Renal cortex interstitium (tissue), 15 donors: ENCODE data around the gene CSTF1. TPM values are rescaled to one million over a fixed set of nuclear protein-coding genes. Genes with fewer than 3 reads are reported as not detected.
A peak's percentile ranks its signal among the peaks of the same experiment; 100 is the strongest.

Source experiments
- DNase-seq, 11 donors: peaks; one replicate each; pipeline ENCODE4 v3.0.0-alpha.2; 2013; ENCODE audit warnings: low read depth in 9 of 11, low spot score in 4 of 11; ENCODE audit errors: extremely low read depth in 1 of 11
- long read RNA-seq, 16 experiments: transcript quantifications; one replicate each; lab custom pipeline, GENCODE V29; 2026
- polyA plus RNA-seq, 3 donors: library from polyadenylated mRNA; unstranded; fragments of 120-200 nt; gene quantifications; one replicate each; pipeline ENCODE4 v1.2.1, GENCODE V29; 2013; ENCODE audit not compliant: insufficient read length in 3 of 3

CSTF1 gene
- polyA plus RNA-seq = 10 to 100 TPM; 42.8 to 49.7 (median 43.6) TPM
- long read RNA-seq, donor 1, full-length matches to known transcripts = 7 of 7 reads
- long read RNA-seq, donor 1, partial matches to known transcripts = 0 of 7 reads
- long read RNA-seq, donor 1, other reads (novel, unspliced or antisense) = 0 of 7 reads
- long read RNA-seq, donor 2, full-length matches to known transcripts = 6 of 6 reads
- long read RNA-seq, donor 2, partial matches to known transcripts = 0 of 6 reads
- long read RNA-seq, donor 2, other reads (novel, unspliced or antisense) = 0 of 6 reads
- long read RNA-seq, donor 3, full-length matches to known transcripts = 15 of 33 reads
- long read RNA-seq, donor 3, partial matches to known transcripts = 18 of 33 reads
- long read RNA-seq, donor 3, other reads (novel, unspliced or antisense) = 0 of 33 reads
- long read RNA-seq, donor 4, full-length matches to known transcripts = 10 of 10 reads
- long read RNA-seq, donor 4, partial matches to known transcripts = 0 of 10 reads
- long read RNA-seq, donor 4, other reads (novel, unspliced or antisense) = 0 of 10 reads
- long read RNA-seq, donor 5, full-length matches to known transcripts = 12 of 12 reads
- long read RNA-seq, donor 5, partial matches to known transcripts = 0 of 12 reads
- long read RNA-seq, donor 5, other reads (novel, unspliced or antisense) = 0 of 12 reads
- long read RNA-seq, donor 6, full-length matches to known transcripts = 4 of 22 reads
- long read RNA-seq, donor 6, partial matches to known transcripts = 18 of 22 reads
- long read RNA-seq, donor 6, other reads (novel, unspliced or antisense) = 0 of 22 reads
- long read RNA-seq, donor 7, full-length matches to known transcripts = 4 of 31 reads
- long read RNA-seq, donor 7, partial matches to known transcripts = 27 of 31 reads
- long read RNA-seq, donor 7, other reads (novel, unspliced or antisense) = 0 of 31 reads
- long read RNA-seq, donor 8, full-length matches to known transcripts = 14 of 19 reads
- long read RNA-seq, donor 8, partial matches to known transcripts = 5 of 19 reads
- long read RNA-seq, donor 8, other reads (novel, unspliced or antisense) = 0 of 19 reads
- long read RNA-seq, donor 9, full-length matches to known transcripts = 7 of 7 reads
- long read RNA-seq, donor 9, partial matches to known transcripts = 0 of 7 reads
- long read RNA-seq, donor 9, other reads (novel, unspliced or antisense) = 0 of 7 reads
- long read RNA-seq, donor 10, full-length matches to known transcripts = 7 of 7 reads
- long read RNA-seq, donor 10, partial matches to known transcripts = 0 of 7 reads
- long read RNA-seq, donor 10, other reads (novel, unspliced or antisense) = 0 of 7 reads
- long read RNA-seq, donor 11, full-length matches to known transcripts = 9 of 17 reads
- long read RNA-seq, donor 11, partial matches to known transcripts = 8 of 17 reads
- long read RNA-seq, donor 11, other reads (novel, unspliced or antisense) = 0 of 17 reads
- long read RNA-seq, donor 12, full-length matches to known transcripts = 2 of 9 reads
- long read RNA-seq, donor 12, partial matches to known transcripts = 7 of 9 reads
- long read RNA-seq, donor 12, other reads (novel, unspliced or antisense) = 0 of 9 reads
- long read RNA-seq, donor 13, full-length matches to known transcripts = 11 of 11 reads
- long read RNA-seq, donor 13, partial matches to known transcripts = 0 of 11 reads
- long read RNA-seq, donor 13, other reads (novel, unspliced or antisense) = 0 of 11 reads
- long read RNA-seq, donor 14, full-length matches to known transcripts = 8 of 16 reads
- long read RNA-seq, donor 14, partial matches to known transcripts = 8 of 16 reads
- long read RNA-seq, donor 14, other reads (novel, unspliced or antisense) = 0 of 16 reads
- long read RNA-seq, donor 15, full-length matches to known transcripts = 5 of 17 reads
- long read RNA-seq, donor 15, partial matches to known transcripts = 12 of 17 reads
- long read RNA-seq, donor 15, other reads (novel, unspliced or antisense) = 0 of 17 reads
- long read RNA-seq, donor 16, full-length matches to known transcripts = 27 of 39 reads
- long read RNA-seq, donor 16, partial matches to known transcripts = 5 of 39 reads
- long read RNA-seq, donor 16, other reads (novel, unspliced or antisense) = 7 of 39 reads

- peak; percentile 97 to 99 (median 98) for DNase-seq
These were observed at the start of gene CSTF1, which contains the start of gene AURKA for GRCh38 chr20:56392132-56392880. Gene CSTF1, plus strand, starts transcription at chr20:56392645. Its CDS starts 2,908 bp downstream, at chr20:56395553. Gene AURKA, minus strand, starts transcription at chr20:56392215. Its CDS starts 4,018 bp downstream, at chr20:56388197.

GRCh38 chr20:56342783-56343182 lies 49.7 kb upstream of the CSTF1 start:
- no peak for DNase-seq

GRCh38 chr20:56343861-56344381 lies 48.5 kb upstream of the CSTF1 start:
- no peak for DNase-seq

GRCh38 chr20:56345911-56346310 lies 46.5 kb upstream of the CSTF1 start:
- DNase-seq = no peak

DNA sequence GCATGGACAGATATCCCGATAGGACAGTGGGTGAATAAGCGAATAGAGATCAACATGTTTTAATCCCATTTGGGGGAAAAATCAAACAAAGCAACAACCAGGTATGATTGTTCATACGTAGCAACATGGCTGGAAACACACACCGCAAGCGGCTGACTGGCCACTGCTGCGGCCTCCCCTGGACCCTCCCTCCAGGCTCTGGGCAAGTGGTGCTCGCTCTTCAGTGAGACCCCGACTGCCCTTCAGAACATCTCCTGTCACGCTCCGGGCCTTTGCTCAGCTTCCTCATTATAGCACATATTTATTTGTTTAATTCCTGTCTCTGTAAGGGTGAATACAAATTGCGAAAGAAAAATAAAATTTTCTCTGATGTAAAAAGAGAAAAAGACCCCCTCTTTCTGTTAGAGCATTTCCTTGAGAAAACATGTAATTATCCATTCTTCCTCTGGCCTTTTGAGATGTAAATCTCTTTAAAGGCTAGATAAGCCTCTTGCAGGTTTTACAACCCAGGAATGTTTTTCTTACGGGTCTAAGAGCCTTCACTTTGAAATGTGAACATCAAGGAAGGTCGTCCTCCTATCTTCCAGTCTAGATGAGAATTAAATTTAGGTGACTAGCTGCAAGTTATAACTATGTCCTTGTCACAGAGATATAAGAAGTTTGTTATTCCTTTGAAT lies 44.7 kb upstream of the CSTF1 start:
- no peak for DNase-seq

DNA sequence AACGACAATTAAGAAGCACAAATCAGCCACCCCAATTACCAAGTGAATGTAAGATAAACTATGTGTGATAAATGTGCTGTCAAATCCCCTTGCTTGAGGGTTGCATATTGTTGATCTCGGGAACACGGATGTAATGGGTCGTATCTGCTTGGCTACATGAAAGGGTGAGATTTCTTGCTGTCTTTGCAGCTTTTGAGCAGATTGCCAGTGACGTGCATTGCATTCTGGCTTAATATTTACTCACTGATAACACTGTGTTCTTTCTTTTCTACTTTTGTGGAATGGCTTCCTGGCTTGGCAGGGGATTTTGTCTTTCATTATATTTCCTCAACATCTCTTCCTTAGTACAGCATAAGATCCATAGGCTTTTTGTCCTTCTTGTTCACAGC lies 44.1 kb upstream of the CSTF1 start:
- no peak for DNase-seq

- DNase-seq = no peak
These were observed 43.7 kb upstream of the CSTF1 start for GRCh38 chr20:56348746-56349145.

DNA sequence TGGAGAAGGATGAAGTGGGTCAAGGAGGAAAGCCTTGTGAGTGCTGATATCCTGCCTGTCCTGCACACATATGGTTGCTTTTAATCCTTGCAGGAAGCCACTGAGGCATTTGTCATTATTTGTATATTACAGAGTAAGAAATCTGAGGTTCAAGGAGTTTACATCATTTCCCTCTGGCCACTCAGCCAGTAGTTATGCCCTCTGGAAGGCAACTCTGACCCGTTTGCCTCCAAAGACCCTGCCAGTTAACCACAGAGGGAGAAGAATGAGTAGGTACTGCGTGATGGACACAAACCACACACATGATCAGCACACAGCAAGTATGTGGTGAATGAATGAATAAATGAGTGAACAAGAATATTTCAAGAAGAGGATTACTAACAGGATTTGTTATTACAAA lies 41.6 kb upstream of the CSTF1 start:
- DNase-seq = no peak

DNA sequence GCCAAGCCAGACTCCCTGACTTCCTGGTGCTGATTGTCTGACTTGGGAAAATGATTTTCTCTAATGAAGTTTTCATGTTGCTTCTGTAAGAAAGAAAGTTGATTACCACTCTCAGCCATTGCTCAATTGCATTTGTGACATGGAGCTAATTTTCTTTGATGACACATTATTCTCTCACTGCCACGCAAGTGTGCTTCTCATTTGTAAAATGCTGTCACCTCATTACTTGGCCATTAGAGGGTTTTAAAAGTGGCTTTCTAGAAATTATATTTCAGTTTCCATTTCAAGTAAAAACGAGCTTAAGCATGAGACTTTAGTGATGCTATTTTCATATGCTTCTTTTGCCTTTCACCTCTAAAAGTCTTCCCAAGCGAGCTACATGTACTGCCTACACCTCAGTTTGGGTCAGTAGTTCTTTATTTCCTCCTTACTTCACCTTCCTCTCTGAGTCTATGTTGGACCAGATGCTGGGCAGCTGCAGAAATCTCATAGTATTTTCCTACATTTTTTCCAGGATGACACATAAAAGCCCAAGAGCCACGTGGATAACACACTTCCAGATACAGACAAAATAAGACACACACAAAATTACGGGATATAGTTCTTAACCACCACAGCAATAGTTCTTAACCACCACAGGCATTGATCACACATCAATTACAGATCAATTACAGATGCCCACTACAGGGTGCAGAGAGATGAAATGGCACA lies 39.9 kb upstream of the CSTF1 start:
- DNase-seq = no peak

GRCh38 chr20:56353356-56353755 lies 39.1 kb upstream of the CSTF1 start:
- no peak for DNase-seq

DNA sequence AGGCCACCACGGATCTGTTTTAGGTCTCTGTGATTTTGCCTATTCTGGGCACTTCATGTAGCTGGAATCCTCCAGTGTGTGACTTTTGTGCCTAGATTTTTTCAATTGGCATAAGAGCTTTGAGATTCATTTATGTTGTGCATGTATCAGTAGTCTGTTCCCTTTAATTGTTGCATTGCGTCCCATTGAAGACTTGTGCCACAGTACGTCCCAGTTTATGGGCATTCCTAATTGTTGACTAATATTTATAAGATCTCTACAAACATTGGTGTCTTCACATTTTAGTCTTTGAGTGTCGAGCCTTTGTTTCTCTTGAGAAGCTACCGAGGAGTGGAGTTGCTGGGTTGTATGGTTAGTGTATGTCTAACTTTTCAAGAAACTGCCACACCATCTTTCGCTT lies 34.4 kb upstream of the CSTF1 start:
- DNase-seq = no peak

- DNase-seq = peak in 10 of 11 donors; percentile 54 to 88 (median 78)
These were observed 33.7 kb upstream of the CSTF1 start, which contains the start of gene FAM210B for GRCh38 chr20:56358600-56359211. Gene FAM210B, plus strand, starts transcription at chr20:56358974. Its CDS starts 32 bp downstream, at chr20:56359006.

DNA sequence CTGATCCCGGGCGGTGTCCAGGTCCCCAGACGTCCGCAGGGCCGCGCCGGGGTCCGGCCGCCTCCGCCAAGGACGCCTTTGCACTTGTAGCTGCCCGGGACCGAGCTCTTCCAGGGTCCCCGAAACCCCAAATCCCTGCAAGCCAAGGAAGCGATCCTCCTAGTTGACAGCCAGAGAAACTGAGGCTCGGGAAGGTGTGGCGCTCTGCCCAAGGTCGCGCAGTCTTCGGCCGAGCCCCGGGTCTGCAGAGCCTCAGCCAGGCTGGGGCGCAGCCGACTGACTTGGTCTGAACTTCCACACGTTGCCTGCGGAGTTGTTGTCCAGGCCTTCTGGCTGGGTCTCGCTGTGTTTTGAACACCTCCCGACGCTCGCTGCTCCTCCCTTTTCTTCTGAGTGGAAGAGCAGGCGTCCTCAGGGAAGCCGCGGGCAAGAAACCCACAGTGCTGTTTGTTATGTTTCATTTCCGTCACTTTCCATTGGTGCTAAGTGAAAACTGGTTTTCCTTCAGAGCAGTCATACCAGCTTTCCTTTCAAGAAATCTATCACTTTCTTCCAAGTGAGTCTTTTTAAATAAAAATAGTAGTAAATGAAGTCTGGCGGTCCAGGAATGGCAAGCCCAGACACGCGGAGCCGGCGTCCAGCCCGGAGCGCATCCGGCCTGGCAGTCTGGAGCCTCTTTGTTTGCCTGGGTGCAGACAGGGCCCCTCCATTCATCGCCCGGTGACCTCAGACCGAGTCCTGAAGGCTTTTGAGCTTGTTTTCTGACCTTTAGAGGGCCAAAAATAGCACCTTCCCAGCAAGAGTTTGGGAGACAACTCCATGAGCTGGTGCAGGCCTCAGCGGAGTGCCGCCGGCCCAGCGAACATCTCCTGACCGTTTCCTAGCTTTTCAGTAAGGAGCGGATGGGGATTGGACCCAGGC lies 33.0 kb upstream of the CSTF1 start:
- DNase-seq = peak in 3 of 11 donors; percentile 24 to 50 (median 46)
